NCI-H526 (cell line): ENCODE measurements around the gene URB2.
"Not testable (repeated sequence)": the region's sequence is repeated elsewhere in the genome, so short reads cannot be mapped to it uniquely, and the experiment has no call there.

Experiments
- DNase-seq, 2 experiments: peaks; one replicate each; lab custom pipeline; 2025; lab: John Stamatoyannopoulos, UW

Gene URB2

DNA sequence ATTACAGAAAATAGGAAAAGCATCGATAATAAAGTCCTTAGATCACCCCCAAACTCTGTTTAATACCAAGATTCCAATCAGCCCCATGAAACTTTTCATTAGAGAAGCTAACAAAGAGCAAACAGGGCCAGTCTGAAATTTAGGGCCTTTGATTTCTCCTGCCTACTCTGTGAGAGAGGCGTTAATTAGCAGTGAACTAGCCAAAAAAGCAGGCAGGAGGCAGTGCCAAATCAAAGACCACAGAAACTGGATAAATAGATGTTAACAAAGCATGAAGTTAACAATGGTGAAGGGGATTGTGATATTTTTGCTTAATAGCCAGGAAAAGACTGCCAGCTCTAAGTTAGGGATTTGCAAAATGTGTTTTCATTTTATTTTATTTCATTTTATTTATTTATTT lies 11.3 kb upstream of the URB2 start:
- DNase-seq, result no peak

- DNase-seq, result peak in 1 of 2 experiments; percentile 10
These were observed 8.5 kb upstream of the URB2 start for GRCh38 chr1:229617351-229618100.

DNA sequence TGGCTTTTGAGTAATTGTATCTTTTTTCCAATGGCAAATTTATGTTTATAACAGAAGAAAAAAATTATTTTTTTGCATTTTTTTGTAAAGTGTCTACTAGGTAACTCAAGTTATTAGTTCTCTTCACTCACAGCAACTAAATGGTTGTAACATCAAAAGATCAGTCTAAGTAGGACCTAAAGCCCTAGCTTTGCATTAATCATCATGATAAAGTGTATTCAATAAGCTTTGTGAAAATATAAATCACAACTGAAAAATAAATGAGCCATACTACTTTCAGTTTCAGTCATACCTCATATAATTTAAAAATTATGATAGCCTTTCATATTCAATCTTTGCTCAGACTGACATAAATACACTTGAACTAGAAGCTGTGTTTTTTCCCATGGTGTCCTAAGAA lies 7.0 kb upstream of the URB2 start:
- DNase-seq, result no peak

DNA sequence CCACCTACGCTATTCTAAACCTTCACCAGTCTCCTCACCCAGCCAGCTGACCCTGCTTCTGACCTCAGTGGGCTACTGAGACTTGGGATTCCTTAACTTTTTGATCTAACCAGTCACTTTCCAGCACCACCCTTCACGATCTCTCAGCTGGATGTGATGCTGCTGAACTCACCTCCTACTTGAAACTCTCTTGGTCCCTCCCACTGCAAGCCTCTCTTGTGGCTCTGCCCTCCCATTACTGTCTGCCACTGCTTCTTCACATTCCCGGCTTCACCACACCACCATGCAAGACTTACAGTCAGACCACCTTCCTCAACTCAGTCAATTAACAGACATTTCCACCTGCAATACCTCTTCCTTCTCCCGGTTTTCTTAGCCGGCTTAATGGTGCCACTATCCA lies 6.4 kb upstream of the URB2 start:
- no peak for DNase-seq

DNA sequence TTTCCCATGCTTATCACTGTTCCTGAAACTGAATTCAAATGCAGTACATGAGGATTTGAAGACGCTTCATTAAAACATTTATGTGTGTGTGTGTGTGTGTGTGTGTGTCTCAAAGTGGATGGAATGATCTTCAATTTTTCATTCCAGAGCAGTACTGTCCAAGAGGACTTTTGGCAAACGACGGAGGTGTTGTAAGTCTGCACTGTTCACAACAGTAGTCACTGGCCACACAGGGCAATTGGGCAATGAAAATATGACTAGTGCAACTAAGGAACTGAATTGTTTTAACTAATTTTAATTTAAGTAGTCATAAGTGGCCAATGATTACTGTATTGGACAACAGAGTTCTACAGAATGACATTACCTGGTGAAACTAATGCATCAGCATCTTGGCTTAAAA lies 5.2 kb upstream of the URB2 start:
- DNase-seq, result no peak

GRCh38 chr1:229621663-229622062 lies 4.4 kb upstream of the URB2 start:
- no peak for DNase-seq

DNA sequence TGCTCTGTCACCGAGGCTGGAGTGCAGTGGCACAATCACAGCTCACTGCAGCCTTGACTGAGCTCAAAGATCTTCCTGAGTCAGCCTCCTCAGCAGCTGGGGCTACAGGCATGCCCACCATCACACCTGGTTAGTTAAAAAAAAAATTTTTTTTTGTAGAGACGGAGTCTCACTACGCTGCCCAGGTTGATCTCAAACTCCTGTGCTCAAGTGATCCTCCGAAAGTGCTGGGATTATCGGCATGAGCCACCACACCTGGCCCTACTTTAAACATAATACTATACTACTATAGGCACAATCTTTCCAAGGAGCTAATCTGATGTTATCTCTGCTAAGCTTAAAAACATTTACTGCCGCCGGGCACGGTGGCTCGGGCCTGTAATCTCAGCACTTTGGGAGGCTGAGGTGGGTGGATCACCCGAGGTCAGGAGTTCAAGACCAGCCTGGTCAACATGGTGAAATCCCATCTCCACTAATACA lies 3.4 kb upstream of the URB2 start:
- not testable (repeated sequence) for DNase-seq

DNA sequence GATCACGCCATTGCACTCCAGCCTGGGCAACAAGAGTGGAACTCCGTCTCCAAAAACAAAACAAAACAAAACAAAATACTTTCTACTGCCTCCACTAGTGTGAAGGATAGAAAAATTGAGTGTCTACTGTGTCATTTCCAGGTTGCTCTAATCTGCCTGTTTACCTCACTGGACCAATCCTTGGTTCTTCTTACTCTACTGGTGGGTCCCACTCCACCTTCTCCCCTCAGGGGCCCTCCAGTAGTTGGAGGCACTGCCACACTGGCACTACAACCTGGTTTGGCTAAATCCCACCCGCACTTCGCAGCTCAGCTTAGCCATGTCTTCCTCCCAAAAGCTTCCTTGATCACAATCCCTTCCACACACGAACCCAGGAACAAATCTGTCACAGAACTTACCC lies 2.8 kb upstream of the URB2 start:
- no peak for DNase-seq

GRCh38 chr1:229623838-229624237 lies 2.2 kb upstream of the URB2 start:
- DNase-seq, result no peak

GRCh38 chr1:229624521-229625070 lies 1.5 kb upstream of the URB2 start:
- peak in 1 of 2 experiments; percentile 9 for DNase-seq

GRCh38 chr1:229625071-229625914 lies 754 bp upstream of the URB2 start:
- peak; percentile 25 to 75 for DNase-seq

GRCh38 chr1:229627003-229627402 lies 956 bp downstream of the URB2 start:
- no peak for DNase-seq

DNA sequence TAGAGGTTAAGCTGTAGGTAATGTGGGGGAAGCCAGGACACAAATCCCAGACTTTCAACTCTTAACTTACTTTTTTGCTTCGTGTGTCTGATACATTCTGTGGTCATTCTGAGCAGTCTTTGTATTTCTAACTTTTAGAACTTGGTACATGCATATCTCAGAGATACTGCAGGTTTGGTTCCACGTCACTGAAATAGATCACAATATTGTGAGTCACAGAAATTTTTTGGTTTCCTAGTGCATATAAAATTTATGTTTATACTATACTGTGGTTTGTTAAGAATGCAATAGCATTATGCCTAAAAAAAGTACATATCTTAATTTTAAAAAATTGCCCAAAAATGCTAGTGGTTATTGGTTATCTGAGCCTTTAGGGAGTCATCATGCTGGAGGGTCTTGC lies 3.2 kb downstream of the URB2 start:
- no peak for DNase-seq

DNA sequence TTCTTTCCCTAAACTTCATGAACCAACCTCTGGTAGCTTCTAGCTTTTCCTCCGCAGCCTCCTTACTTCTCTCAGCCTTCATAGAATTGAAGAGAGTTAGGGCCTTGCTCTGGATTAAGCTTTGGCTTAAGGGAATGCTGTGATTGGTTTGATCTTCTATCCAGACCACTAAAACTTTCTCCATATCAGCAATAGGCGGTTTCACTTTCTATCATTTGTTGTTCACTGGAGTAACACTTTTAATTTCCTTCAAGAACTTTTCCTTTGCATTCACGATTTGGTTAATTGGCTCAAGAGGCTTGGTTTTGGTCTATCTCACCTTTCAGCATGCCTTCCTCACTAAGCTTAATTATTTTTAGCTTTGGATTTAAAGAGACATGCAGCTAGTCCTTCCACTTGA lies 5.1 kb downstream of the URB2 start:
- no peak for DNase-seq

GRCh38 chr1:229631966-229632365 lies 5.9 kb downstream of the URB2 start:
- no peak for DNase-seq

DNA sequence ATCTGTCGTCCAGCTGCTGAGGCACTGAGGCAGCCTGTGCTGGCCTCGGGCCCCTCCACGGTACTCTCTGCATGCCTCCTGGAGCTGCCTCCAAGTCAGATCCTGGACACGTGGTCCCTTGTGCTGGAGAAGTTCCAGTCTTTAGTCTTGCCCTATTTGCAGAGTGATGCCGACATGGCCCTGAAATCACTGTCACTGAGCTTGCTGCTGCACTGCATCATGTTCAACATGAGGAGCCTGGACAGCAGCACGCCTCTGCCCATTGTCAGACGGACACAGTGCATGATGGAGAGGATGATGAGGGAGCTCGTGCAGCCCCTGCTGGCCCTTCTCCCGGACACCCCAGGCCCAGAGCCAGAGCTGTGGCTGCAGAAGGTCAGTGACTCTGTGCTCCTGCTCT lies 10.0 kb downstream of the URB2 start:
- DNase-seq, result no peak

GRCh38 chr1:229637746-229638145 lies 11.7 kb downstream of the URB2 start:
- no peak for DNase-seq

DNA sequence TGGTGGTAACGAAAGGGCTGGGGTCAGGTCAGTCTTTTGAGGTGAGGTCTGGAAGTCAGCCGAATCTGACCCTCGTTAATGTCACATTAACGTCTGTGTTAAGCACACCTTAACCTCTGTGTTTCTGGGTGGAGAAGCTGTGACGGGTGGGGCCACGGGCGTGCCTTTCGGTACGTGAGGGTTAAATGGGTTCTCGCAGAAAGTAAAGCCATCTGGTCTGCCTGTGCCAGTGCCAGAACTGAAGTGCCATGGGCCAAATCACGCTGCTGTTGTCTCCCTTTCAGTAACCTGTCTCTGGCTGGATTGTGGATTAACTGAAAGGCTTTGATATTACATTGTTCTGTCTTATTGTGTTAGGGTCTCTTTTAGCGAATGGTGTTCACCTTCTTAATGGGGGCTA lies 14.4 kb downstream of the URB2 start:
- no peak for DNase-seq

GRCh38 chr1:229641306-229641705 lies 15.3 kb downstream of the URB2 start:
- no peak for DNase-seq

GRCh38 chr1:229642376-229642775 lies 16.3 kb downstream of the URB2 start:
- no peak for DNase-seq

DNA sequence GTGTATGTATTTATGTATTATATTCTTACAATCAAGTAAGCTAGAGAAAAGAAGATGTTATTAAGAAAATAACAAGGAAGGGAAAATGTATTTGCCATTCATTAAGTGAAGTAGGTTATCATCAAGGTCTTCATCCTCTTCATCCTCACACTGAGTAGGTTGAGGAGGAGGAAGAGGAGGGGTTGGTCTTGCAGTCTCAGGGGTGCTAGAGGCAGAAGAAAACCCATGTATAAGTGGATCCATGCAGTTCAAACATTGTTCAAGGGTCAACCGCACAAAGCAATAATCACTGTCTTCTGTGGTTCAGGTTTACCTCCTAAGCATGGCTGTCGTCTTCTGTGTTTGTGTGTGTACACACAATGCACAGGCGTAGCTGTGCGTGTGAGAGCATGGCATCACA lies 16.9 kb downstream of the URB2 start:
- no peak for DNase-seq

GRCh38 chr1:229643996-229644745 lies 18.1 kb downstream of the URB2 start:
- no peak for DNase-seq
